Activated CD8-positive, alpha-beta memory T cell treated with anti-CD3 and anti-CD28 coated beads, Interleukin-2, amount 10 ng/mL, durations not matched to agents 7 days and 5 days (primary cell): ENCODE results near the gene RCN1. TPM values are rescaled to one million over a fixed set of nuclear protein-coding genes. Genes with fewer than 3 reads are reported as not detected.
"Not testable (repeated sequence)": the region's sequence is repeated elsewhere in the genome, so short reads cannot be mapped to it uniquely, and the experiment has no call there.

ENCODE experiments used
- ATAC-seq: fragments of 150-1000 bp; cut with Tn5 transposase; one replicate; pipeline ENCODE4 v1.10.0; 2021; ENCODE audit warnings: moderate library complexity
- CTCF ChIA-PET: fragments of 350-600 bp; sonication (Branson Sonifier 250); formaldehyde crosslinking; loops from one replicate; lab custom pipeline; 2021; ENCODE audit warnings: antibody characterized with exemption; lab: Charles Lee
- DNase-seq: peaks from one replicate; pipeline ENCODE4 v3.0.0-alpha.2; 2020
- H3K27ac Mint-ChIP-seq: one replicate; pipeline ENCODE4 v1.8.0; 2021; ENCODE audit warnings: mild to moderate bottlenecking, mixed read lengths
- H3K27me3 Mint-ChIP-seq: one replicate; pipeline ENCODE4 v1.8.0; 2021; ENCODE audit warnings: mixed read lengths
- H3K36me3 Mint-ChIP-seq: one replicate; pipeline ENCODE4 v1.8.0; 2021; ENCODE audit warnings: mild to moderate bottlenecking, mixed read lengths
- H3K4me1 Mint-ChIP-seq: one replicate; pipeline ENCODE4 v1.8.0; 2021; ENCODE audit warnings: mixed read lengths
- H3K4me3 Mint-ChIP-seq: one replicate; pipeline ENCODE4 v1.8.0; 2021; ENCODE audit warnings: mild to moderate bottlenecking, moderate library complexity, mixed read lengths
- H3K9me3 Mint-ChIP-seq: one replicate; pipeline ENCODE4 v1.8.0; 2022; ENCODE audit warnings: low read depth, mixed read lengths
- total RNA-seq, 2 experiments: library from RNA; stranded (reverse); gene quantifications; one replicate each; pipeline ENCODE4 v1.2.3, GENCODE V29; 2021

RCN1 gene
- total RNA-seq, result 10 to 100 TPM; 21.1 to 24.5 TPM

- H3K36me3 Mint-ChIP-seq, result peaks cover 10% of the 10 kb centered on the region
- H3K4me3 Mint-ChIP-seq, result peak within 1 kb of the TSS; percentile 82
- peak; percentile 68 for ATAC-seq
- peak within 1 kb of the TSS; percentile 88 for H3K27ac Mint-ChIP-seq
- H3K9me3 Mint-ChIP-seq, result no peaks in the 10 kb centered on the region
- DNase-seq, result peak; percentile 57
- CTCF ChIA-PET, result interaction anchor here (0.9 to 1.2 kb wide), 3 partner anchors 23 to 85 kb away, joined by 3 to 5 read pairs (median 3); no protein-coding TSS in a partner anchor
- H3K4me1 Mint-ChIP-seq, result peaks cover 33% of the 10 kb centered on the region
- H3K27me3 Mint-ChIP-seq, result peaks cover 9% of the 10 kb centered on the region
Observed at GRCh38 chr11:32090545-32091370, at the start of gene RCN1. TSS of gene RCN1 (plus strand) at chr11:32091074. CDS start at chr11:32091197, 123 bp downstream.

DNA sequence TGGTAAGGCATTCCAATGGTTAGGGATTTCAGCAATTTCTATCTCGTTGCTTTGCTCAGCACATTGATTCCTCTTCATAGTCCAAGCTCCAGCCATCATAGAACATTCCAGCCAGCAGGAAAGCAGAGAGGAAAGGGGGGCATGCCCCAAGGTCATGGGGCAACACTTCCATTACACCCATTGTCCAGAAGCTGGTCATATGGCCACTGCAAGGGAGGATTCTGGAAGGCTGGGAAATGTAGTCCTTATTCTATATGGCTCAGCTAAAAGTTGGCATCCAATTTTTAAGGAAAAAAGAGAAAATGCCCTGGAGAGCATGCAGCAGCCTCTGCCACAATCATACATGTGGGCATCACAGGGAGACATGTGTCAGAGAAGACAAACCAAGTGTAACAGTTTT, 47.1 kb upstream of the RCN1 start:
- Mint-ChIP-seq H3K4me1 (no peaks in the 10 kb centered on the region), H3K9me3 (no peaks in the 10 kb centered on the region), H3K4me3 (no peak overlapping the region), H3K27me3 (peaks cover 37% of the 10 kb centered on the region), H3K27ac (no peak overlapping the region), H3K36me3 (no peaks in the 10 kb centered on the region)
- DNase-seq (no peak), ATAC-seq (no peak)
- CTCF ChIA-PET, result interaction anchor here (1.1 kb wide), 1 partner anchor 8 kb away, joined by 4 read pairs; no protein-coding TSS in a partner anchor

DNA sequence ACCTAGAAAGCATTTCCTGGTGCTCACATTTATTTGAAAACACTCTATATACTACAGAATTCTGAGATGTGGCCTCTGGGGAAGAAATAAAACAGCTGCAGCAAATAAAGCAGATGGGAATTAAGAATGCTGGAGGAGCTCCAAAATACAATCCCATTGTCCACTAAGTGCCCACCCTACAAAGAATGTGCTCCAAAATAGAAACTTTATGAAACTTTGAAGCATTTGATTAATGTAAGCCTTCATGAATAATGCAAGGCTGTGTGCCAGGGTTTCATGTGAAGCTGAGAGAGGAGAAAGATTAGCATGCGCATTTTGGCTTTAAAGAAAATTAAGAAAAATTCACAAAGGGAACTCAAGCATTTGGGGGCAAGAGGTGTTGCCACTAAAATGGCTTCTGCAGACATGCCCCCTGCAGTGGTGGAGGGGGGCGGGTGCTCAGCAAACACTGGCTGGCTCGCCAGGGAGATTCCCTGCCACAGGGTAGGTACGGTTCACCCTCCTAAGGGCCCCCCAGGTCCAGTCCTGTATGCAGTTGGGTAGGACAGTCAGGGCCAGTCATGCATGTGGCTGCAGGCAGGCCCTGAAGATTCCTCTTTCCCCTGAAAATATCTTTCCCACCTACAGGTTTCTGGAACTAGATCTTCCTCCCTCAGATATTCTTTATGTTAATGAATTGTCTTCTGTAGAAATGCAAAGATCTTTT, 46.6 kb upstream of the RCN1 start:
- Mint-ChIP-seq H3K27ac (no peak overlapping the region), H3K4me1 (no peaks in the 10 kb centered on the region), H3K27me3 (peaks cover 34% of the 10 kb centered on the region), H3K9me3 (no peaks in the 10 kb centered on the region), H3K36me3 (no peaks in the 10 kb centered on the region), H3K4me3 (no peak overlapping the region)
- ATAC-seq (no peak), DNase-seq (no peak)
- CTCF ChIA-PET, result interaction anchor here (1.1 kb wide), 1 partner anchor 8 kb away, joined by 4 read pairs; no protein-coding TSS in a partner anchor

DNA sequence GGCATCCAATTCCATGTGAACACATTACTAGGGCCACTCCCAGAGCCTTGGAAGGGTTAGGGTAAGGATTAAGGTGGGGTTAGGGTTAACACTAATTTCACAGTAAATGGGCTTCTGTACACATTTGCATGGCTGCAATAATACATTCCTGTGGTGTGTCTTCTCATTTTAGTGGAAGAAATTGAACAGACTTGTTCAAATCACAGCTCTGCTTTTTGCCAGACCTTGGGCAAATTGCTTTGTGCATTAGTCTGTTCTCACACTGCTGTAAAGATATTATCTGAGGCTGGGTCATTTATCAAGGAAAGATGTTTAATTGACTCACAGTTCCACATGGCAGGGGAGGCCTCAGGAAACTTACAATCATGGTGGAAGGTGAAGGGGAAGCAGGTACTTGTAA, 45.4 kb upstream of the RCN1 start:
- DNase-seq, result no peak
- Mint-ChIP-seq H3K4me1 (no peaks in the 10 kb centered on the region), H3K36me3 (no peaks in the 10 kb centered on the region), H3K4me3 (no peak overlapping the region), H3K27ac (no peak overlapping the region), H3K9me3 (no peaks in the 10 kb centered on the region), H3K27me3 (peaks cover 35% of the 10 kb centered on the region)
- CTCF ChIA-PET, result interaction anchor here (2.0 kb wide), 1 partner anchor 130 kb away, joined by 8 read pairs; no protein-coding TSS in a partner anchor
- no peak for ATAC-seq

DNA sequence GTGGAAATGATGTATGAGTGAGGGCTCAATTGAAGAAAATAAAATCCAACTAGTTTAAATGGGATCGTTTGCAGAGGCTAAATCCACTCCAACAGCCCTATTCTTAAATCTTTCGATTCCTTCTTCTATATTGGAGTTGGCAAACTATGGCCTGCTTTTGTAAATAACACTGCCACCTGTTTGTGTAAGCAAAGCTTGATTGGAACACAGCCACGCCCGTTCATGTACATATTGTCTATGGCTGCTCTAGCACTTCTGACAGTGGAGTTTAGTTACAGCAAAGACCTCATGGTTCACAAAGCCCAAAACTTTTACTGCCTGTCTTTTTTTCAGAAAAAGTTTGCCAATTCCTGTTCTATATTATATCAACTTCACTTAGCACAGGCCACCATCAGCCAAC, 40.6 kb upstream of the RCN1 start:
- CTCF ChIA-PET, result interaction anchor here (0.9 to 7.4 kb wide), 3 partner anchors 9 to 128 kb away, joined by 3 to 105 read pairs (median 4); no protein-coding TSS in a partner anchor
- no peaks in the 10 kb centered on the region for H3K4me1 Mint-ChIP-seq
- no peak overlapping the region for H3K4me3 Mint-ChIP-seq
- peaks cover 56% of the 10 kb centered on the region for H3K27me3 Mint-ChIP-seq
- no peaks in the 10 kb centered on the region for H3K9me3 Mint-ChIP-seq
- no peak overlapping the region for H3K27ac Mint-ChIP-seq
- ATAC-seq (no peak), DNase-seq (no peak)
- H3K36me3 Mint-ChIP-seq, result no peaks in the 10 kb centered on the region

DNA sequence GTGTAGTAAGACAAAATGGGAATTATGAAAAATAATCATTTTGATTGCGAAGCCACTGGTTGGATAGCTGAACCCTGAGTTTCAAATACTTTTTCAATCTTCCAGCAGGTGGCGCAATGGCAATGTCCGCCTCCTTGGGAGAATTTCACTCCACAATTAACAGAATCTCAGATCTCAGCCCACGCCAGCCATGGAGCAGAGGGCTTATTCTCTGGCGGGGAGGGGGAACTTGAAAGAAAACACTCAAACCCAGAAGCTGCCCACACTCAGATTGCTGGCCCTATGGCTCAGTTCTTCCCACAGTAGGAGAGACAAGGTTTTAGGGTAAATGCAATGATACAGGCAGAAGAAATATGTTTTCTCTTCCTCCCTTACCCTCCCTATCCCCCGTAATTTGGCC, 38.7 kb upstream of the RCN1 start:
- H3K9me3 Mint-ChIP-seq, result no peaks in the 10 kb centered on the region
- no peak overlapping the region for H3K4me3 Mint-ChIP-seq
- H3K27me3 Mint-ChIP-seq, result peaks cover 56% of the 10 kb centered on the region
- no peak overlapping the region for H3K27ac Mint-ChIP-seq
- DNase-seq (peak; percentile 61), ATAC-seq (no peak)
- CTCF ChIA-PET, result interaction anchor here (0.7 to 7.4 kb wide), 14 partner anchors 8 to 243 kb away, joined by 3 to 105 read pairs (median 4); no protein-coding TSS in a partner anchor
- H3K4me1 Mint-ChIP-seq, result no peaks in the 10 kb centered on the region
- no peaks in the 10 kb centered on the region for H3K36me3 Mint-ChIP-seq

- no peak overlapping the region for H3K27ac Mint-ChIP-seq
- no peak overlapping the region for H3K4me3 Mint-ChIP-seq
- H3K36me3 Mint-ChIP-seq, result no peaks in the 10 kb centered on the region
- H3K27me3 Mint-ChIP-seq, result peaks cover 64% of the 10 kb centered on the region
- DNase-seq (no peak), ATAC-seq (no peak)
- H3K9me3 Mint-ChIP-seq, result no peaks in the 10 kb centered on the region
- no peaks in the 10 kb centered on the region for H3K4me1 Mint-ChIP-seq
- CTCF ChIA-PET, result interaction anchor here (1.2 to 7.4 kb wide), 5 partner anchors 38 to 125 kb away, joined by 3 to 105 read pairs (median 4); partner anchors contain the start of gene RCN1
Observed at GRCh38 chr11:32053151-32053888, 37.6 kb upstream of the RCN1 start.

- no peak overlapping the region for H3K27ac Mint-ChIP-seq
- H3K9me3 Mint-ChIP-seq, result no peaks in the 10 kb centered on the region
- CTCF ChIA-PET, result interaction anchor here (7.4 kb wide), 1 partner anchor 122 kb away, joined by 105 read pairs; no protein-coding TSS in a partner anchor
- ATAC-seq, result no peak
- peaks cover 66% of the 10 kb centered on the region for H3K27me3 Mint-ChIP-seq
- DNase-seq, result no peak
- H3K4me3 Mint-ChIP-seq, result no peak overlapping the region
- no peaks in the 10 kb centered on the region for H3K4me1 Mint-ChIP-seq
- H3K36me3 Mint-ChIP-seq, result no peaks in the 10 kb centered on the region
Observed at GRCh38 chr11:32055861-32056260, 35.0 kb upstream of the RCN1 start.

- DNase-seq, result no peak
- Mint-ChIP-seq H3K36me3 (no peaks in the 10 kb centered on the region), H3K4me1 (no peaks in the 10 kb centered on the region), H3K9me3 (no peaks in the 10 kb centered on the region), H3K27ac (no peak overlapping the region), H3K4me3 (no peak overlapping the region), H3K27me3 (peaks cover 64% of the 10 kb centered on the region)
- ATAC-seq, result no peak
- CTCF ChIA-PET, result no interaction called here
Observed at GRCh38 chr11:32056438-32056837, 34.4 kb upstream of the RCN1 start.

GRCh38 chr11:32059686-32060462, 31.0 kb upstream of the RCN1 start:
- Mint-ChIP-seq H3K36me3 (no peaks in the 10 kb centered on the region), H3K27me3 (peaks cover 60% of the 10 kb centered on the region), H3K4me3 (no peak overlapping the region), H3K4me1 (no peaks in the 10 kb centered on the region), H3K27ac (no peak overlapping the region), H3K9me3 (no peaks in the 10 kb centered on the region)
- no peak for ATAC-seq
- no peak for DNase-seq
- CTCF ChIA-PET, result no interaction called here

- CTCF ChIA-PET, result no interaction called here
- DNase-seq, result no peak
- Mint-ChIP-seq H3K27ac (no peak overlapping the region), H3K27me3 (peaks cover 58% of the 10 kb centered on the region), H3K36me3 (no peaks in the 10 kb centered on the region), H3K4me1 (no peaks in the 10 kb centered on the region), H3K4me3 (no peak overlapping the region), H3K9me3 (no peaks in the 10 kb centered on the region)
- ATAC-seq, result no peak
Observed at GRCh38 chr11:32062540-32062939, 28.3 kb upstream of the RCN1 start.

DNA sequence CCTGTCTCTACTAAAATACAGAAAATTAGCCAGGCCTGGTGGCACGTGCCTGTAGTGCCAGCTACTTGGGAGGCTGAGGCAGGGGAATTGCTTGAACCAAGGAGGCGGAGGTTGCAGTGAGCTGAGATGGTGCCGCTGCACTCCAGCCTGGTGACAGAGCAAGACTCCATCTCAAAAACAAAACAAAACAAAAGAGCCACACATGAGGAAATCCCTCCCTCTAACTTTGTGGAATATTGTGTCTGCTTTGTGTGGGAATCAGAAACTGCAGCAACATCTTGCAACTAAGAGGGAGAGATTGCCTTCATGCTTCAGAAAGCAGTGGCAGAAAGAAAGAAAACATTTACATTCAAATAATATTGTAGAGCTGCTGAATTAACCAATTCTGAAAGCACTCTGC, 27.8 kb upstream of the RCN1 start:
- DNase-seq, H3K27ac Mint-ChIP-seq, H3K9me3 Mint-ChIP-seq, H3K4me1 Mint-ChIP-seq, ATAC-seq, H3K36me3 Mint-ChIP-seq, H3K4me3 Mint-ChIP-seq: not testable (repeated sequence)
- peaks cover 58% of the 10 kb centered on the region for H3K27me3 Mint-ChIP-seq
- CTCF ChIA-PET, result interaction anchor here (1.0 kb wide), 1 partner anchor 11 kb away, joined by 3 read pairs; no protein-coding TSS in a partner anchor
